Astrocyte of the hippocampus (primary cell): ENCODE results near the gene PARD6G.
A peak's percentile ranks its signal among the peaks of the same experiment; 100 is the strongest.
"Not testable (repeated sequence)": the region's sequence is repeated elsewhere in the genome, so short reads cannot be mapped to it uniquely, and the experiment has no call there.

Source experiments
- DNase-seq: peaks from one replicate; pipeline ENCODE4 v3.0.0; 2011; ENCODE audit warnings: low read depth, low spot score

Gene PARD6G

DNA sequence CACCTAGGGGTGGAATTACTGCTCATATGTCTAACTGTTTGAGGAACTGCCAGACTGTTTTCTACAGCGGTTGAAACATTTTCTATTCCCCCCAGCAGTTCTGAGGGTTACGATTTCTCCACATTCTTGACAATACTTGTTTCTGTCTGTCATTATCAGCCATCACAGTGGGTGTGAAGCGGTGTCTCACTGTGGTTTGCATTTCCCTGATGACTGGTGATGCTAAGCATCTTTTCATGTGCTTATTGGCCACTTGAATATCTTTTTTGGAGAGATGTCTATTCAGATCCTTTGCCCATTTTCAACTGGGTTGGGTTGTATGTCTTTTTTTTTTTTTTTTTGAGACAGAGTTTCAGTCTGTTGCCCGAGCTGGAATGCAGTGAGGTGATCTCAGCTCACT lies 75.3 kb downstream of the PARD6G start:
- peak; percentile 46 for DNase-seq

DNA sequence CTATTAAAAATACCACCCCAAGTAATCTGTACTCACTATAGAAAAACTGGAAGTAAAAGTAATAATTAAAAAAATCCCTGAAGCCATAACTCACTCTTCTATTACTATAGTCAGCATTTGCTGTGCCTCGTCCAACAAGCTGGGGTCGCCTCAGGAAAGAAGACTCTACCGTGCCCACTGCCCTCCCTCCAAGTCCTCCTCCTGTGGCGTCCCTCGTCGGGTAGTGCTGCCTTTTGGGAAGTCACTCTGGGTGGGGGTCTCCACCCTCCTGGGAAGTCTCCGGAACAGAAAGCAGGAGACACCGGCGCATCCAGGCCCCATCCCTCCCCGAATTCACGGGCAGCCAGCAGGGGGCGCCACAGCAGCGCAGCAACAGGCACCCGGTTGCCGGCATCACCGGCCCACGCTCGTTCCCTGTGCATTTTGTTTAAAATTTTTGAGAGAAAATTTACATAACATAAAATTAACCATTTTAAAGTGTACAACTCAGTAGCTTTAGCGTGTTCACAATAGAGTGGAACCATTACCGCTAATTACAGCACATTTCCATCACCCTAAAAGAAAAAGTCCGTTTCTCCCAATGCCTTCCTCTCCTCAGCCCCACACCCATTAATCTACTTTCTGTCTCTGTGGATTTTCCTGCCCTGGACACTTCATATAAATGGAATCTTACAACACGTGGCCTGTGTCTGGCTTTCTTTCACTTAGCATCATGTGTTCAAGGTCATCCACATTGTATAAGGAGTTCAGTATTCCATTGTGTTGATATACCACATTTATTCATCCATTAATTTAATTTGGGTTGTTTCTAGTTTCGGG lies 76.1 kb downstream of the PARD6G start:
- peak; percentile 53 for DNase-seq

DNA sequence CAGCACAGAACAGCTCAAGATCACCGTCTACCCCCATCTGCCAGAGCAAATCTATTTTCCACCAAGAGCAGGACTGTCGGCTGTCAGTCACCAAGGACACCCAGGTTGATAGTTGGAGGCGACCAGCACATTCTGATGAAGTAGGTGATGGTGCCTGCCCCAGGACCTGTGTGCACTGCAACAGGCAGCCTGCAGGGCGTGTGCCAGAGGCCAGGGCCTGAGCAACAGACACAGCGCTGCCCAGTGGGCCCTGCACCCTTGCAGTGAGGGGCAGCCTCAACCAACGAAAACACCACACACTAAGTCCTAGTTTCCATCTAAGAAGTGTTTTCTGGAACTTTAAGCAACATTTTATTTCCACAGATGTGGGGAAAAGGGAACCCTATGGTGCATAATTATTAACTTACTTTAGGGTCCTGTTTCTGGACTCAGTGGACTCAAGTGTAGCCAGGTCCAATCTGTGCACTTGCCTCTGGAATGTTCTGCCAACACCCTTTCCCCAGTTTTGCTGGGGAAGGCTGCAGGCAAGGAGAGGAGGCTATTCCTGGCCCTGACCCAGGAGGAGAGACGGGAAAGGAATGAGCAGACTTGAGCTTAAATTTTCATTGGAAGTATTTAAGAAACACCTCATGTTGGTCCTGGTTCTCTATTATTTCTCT lies 76.8 kb downstream of the PARD6G start:
- no peak for DNase-seq

DNA sequence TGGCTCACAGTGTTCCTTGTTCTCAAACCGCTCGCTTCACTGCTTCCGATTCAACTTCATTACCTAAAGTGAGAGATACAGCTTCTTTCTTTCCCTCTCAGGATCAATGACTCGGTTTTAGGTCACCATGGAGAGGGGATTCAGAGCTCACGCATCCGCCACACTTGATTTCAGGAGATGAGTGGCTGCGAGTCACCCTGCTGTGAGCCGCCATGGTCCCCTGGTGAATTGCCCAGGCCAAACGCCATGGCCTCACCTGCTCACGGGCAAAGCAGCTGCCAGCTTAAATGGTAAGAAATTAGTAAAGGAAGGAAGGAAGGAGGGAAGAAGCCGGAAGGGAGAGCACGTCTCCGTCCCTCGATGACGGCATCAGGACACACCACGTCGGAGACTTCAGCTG lies 77.7 kb downstream of the PARD6G start:
- no peak for DNase-seq

GRCh38 chr18:80168982-80169381 lies 78.3 kb downstream of the PARD6G start:
- DNase-seq, result no peak

- DNase-seq, result no peak
Measured at GRCh38 chr18:80168346-80168745, 79.0 kb downstream of the PARD6G start.

GRCh38 chr18:80167931-80168330 lies 79.4 kb downstream of the PARD6G start:
- DNase-seq, result no peak

GRCh38 chr18:80167331-80167730 lies 80.0 kb downstream of the PARD6G start:
- DNase-seq, result no peak

DNA sequence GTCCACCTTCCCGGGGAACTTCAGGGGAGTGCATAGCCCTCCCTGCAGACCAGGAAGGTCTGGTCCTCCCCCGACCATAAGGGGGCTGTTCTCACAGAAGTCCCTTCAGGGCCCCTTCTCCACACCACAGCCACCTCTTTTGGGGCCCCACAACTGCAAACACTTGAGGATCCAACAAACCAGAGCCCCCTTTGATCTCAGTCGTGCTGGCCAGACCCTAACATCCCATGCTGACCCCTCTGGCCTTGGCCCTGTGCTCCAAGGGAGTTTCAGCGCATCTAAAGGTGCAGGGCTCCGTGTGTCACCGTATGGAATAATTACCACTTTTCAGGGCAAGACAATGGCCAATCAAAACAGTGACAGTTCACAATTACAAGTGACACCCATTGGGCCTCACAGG lies 80.6 kb downstream of the PARD6G start:
- DNase-seq, result no peak

GRCh38 chr18:80166240-80166639 lies 81.1 kb downstream of the PARD6G start:
- DNase-seq, result no peak

GRCh38 chr18:80164727-80165355 lies 82.5 kb downstream of the PARD6G start:
- not testable (repeated sequence) for DNase-seq

DNA sequence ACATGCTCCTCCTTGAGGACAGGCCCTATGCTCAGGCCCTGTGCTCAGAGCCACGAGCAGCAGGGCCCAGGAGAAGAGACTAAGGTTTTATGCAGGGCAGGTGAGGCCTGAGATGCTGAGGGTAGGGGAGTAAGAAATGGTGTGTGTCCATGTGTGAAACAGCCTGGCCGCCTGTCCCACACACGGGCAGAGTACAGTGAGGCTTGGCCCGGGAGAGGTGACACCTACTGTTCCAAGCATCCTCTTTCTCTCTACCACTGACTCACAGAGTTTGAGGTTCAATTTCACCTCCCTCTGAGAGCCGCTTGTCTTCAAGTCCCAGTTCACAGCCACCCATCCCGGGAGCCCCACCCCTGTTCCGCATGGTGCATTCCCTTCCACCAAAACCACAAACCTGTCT lies 84.1 kb downstream of the PARD6G start:
- no peak for DNase-seq

DNA sequence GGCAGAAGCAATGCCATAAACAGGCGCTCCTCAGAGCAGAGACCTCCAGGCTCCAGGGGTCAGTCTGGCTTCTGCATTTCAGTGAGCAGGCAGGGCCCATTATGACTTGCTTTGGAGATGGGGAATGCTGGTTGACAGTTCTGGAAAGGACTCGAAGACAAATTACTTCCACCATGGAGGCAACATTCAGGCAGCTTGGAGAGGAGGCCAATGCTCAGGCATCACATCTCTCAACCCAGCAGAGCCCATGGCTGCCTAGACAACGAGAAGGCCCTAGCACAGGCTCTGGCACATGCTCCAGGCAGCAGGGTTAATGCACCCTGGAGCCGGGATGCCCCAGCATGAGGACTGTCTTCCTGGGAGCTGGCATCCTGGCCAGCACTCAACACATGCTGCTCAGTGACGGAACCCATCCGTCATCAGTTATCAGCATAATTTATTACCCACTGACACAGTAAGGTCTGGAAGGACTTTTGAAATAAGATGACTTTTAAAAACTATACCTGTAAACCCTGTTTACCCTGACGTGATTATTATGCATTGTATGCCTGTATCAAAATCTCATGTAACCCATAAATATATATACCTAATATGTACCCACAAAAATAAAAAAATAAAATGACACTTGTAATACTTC lies 85.4 kb downstream of the PARD6G start:
- DNase-seq, result no peak

DNA sequence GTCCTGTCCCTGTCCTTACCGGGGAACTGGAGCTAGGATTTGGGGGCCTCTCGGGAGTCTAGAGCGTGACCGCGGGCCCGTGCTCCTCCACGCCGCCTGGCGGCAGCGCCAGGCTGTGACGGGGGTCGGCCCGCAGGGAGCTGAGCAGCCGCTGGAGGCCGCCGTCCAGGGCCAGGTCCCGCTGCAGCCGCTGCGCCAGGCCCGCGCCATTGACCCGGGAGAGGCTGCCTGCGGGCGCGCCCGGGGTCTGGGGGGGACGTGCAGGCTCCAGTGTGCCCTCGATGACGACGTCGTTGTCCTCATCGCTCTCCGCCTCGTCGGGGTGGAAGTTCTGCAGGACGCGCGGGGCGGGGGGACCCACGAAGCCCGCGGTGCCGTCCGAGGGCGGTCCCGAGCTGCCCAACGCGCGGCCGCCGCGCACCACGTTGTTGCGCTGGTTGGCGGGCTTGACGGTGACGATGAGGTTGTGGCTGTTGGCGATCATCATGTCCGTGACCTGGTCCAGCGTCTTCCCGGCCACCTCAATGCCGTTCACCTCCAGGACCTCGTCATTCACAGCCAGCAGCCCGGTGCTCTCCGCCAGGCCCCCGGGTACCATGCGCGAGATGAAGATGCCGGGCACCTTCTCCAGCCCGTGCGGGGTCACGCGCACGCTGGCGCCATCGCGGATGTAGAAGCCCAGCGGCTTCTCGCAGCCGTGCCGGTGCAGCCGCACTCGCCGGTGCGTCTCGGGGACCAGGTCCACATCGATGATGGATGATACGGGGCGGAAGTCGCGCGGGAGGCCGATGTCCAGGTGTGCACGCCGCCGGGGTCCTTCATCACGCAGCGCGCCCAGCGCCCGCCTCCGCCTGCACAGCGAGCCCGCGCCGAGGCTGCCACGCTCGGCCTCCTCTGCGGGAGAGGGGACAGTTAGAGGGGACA lies 87.3 kb downstream of the PARD6G start:
- DNase-seq, result no peak

DNA sequence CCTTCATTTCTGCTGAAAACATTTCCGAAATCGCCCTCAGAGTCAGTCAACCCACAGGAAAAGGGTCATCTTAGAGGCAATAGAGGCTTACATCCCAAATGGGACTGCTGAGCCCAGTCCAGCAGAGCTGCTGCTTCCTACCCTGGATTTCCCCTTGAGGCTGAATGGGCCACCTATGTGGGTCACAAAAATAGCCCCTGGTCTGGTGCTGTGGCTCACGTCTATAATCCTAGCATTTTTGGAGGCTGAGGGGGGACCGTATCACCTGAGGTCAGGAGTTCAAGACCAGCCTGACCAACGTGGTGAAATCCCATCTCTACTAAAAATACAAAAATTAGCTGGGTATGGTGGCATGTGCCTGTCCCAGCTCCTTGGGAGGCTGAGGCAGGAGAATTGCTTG lies 88.9 kb downstream of the PARD6G start:
- no peak for DNase-seq

DNA sequence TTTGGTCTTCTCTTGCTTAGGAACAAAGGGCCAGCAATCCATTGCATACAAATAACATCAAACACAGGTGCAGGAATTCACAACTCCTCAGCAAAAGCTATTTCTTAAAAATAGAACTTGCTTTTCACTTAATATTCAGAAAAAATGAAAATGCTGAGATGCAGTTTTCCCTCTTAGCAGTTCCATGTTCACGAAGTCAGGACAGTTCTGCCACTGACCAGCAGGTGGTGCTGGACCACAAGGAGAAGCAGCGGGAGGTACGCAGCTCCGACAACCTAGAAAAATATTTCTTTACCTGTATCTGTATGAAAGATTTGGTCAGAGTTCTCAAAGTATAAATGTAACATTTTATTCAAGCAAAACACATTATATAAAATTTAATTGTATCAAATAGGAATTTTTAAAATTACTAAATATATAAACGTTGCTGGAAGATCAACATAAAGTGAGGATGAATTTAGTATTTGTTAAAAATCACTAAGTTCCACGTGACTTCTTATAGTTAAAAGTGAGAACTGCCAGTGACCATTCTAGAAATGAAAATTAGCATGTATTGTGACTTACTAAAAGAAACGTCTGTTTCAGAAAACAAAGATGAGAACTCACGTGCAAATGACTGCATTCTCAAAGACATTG lies 89.5 kb downstream of the PARD6G start:
- DNase-seq, result peak; percentile 88

- peak; percentile 23 for DNase-seq
Measured at GRCh38 chr18:80154293-80154692, 93.0 kb downstream of the PARD6G start.

GRCh38 chr18:80149667-80150066 lies 97.6 kb downstream of the PARD6G start:
- no peak for DNase-seq

- DNase-seq, result peak; percentile 24
Measured at GRCh38 chr18:80148326-80149199, 98.8 kb downstream of the PARD6G start.
